Measurements from ENCODE around the gene DMRTA1. TPM values are rescaled to one million over a fixed set of nuclear protein-coding genes. Genes with fewer than 3 reads are reported as not detected.
"Not testable (repeated sequence)": the region's sequence is repeated elsewhere in the genome, so short reads cannot be mapped to it uniquely, and the experiment has no call there.

The DMRTA1 gene
- polyA plus RNA-seq, 1 donor (not counting 4 experiments of a cell fraction or from before 2014, with no cell fraction given): 1.9 TPM

- Histone ChIP-seq H3K4me2 (ENCODE audit: control insufficient read depth, extremely low read depth, insufficient read depth, low read depth, low read length) (no peak overlapping the region), H3K4me3 (ENCODE audit: control insufficient read depth in 2 of 3, extremely low read depth in 1 of 3, insufficient read depth in 2 of 3, low read depth in 1 of 3, low read length in 3 of 3) (no peak overlapping the region), H3K27me3 (ENCODE audit: control insufficient read depth, extremely low read depth, insufficient read depth, low read length) (no peaks in the 10 kb centered on the region), H3K36me3 (ENCODE audit: control insufficient read depth in 2 of 2, extremely low read depth in 1 of 2, insufficient read depth in 2 of 2, low read length in 2 of 2) (no peaks in the 10 kb centered on the region), H3K9me3 (ENCODE audit: control insufficient read depth, low read depth, low read length) (no peaks in the 10 kb centered on the region), H2AFZ (ENCODE audit: control insufficient read depth, low read length) (no peak overlapping the region), H3K27ac (ENCODE audit: control insufficient read depth, insufficient read depth, low read length) (no peak overlapping the region), H4K20me1 (ENCODE audit: control insufficient read depth, extremely low read depth, insufficient read depth, low read length) (no peaks in the 10 kb centered on the region), H3K9ac (ENCODE audit: control insufficient read depth, extremely low read depth, insufficient read depth, low read length) (no peak overlapping the region), H3K9me1 (ENCODE audit: control insufficient read depth, extremely low read depth, insufficient read depth, low read length) (no peaks in the 10 kb centered on the region), H3K79me2 (ENCODE audit: control insufficient read depth, insufficient read depth, low read length) (no peaks in the 10 kb centered on the region), H3K4me1 (ENCODE audit: control insufficient read depth, extremely low read depth, insufficient read depth, low read length) (no peaks in the 10 kb centered on the region)
- dilution Hi-C loops (cut with MboI; ENCODE audit: extremely low pct_ligation_motif_present, low sequenced_read_pairs): no loop called here
- DNase-seq (ENCODE audit: low read depth, low spot score) (no peak), FAIRE-seq (no peak)
- TF ChIP-seq EZH2 (IDR thresholded peaks at IDR 0.05; ENCODE audit: low read length) (no peak), CTCF (optimal IDR thresholded peaks at IDR 0.05 in 1 of 3, IDR thresholded peaks at IDR 0.05 in 1 of 3, conservative IDR thresholded peaks at IDR 0.05 in 1 of 3; ENCODE audit: extremely low read depth in 1 of 3, insufficient read depth in 2 of 3, low read length in 3 of 3) (no peak)
These were observed 34.9 kb downstream of the DMRTA1 start for GRCh38 chr9:22481566-22481965.

- TF ChIP-seq CTCF (optimal IDR thresholded peaks at IDR 0.05 in 1 of 3, IDR thresholded peaks at IDR 0.05 in 1 of 3, conservative IDR thresholded peaks at IDR 0.05 in 1 of 3; ENCODE audit: extremely low read depth in 1 of 3, insufficient read depth in 2 of 3, low read length in 3 of 3) (no peak), EZH2 (IDR thresholded peaks at IDR 0.05; ENCODE audit: low read length) (no peak)
- Histone ChIP-seq H3K4me1 (ENCODE audit: control insufficient read depth, extremely low read depth, insufficient read depth, low read length) (no peaks in the 10 kb centered on the region), H3K27ac (ENCODE audit: control insufficient read depth, insufficient read depth, low read length) (no peak overlapping the region), H3K79me2 (ENCODE audit: control insufficient read depth, insufficient read depth, low read length) (no peaks in the 10 kb centered on the region), H3K36me3 (ENCODE audit: control insufficient read depth in 2 of 2, extremely low read depth in 1 of 2, insufficient read depth in 2 of 2, low read length in 2 of 2) (no peaks in the 10 kb centered on the region), H3K4me2 (ENCODE audit: control insufficient read depth, extremely low read depth, insufficient read depth, low read depth, low read length) (no peak overlapping the region), H3K9me1 (ENCODE audit: control insufficient read depth, extremely low read depth, insufficient read depth, low read length) (no peaks in the 10 kb centered on the region), H2AFZ (ENCODE audit: control insufficient read depth, low read length) (no peak overlapping the region), H3K27me3 (ENCODE audit: control insufficient read depth, extremely low read depth, insufficient read depth, low read length) (no peaks in the 10 kb centered on the region), H3K9me3 (ENCODE audit: control insufficient read depth, low read depth, low read length) (no peaks in the 10 kb centered on the region), H3K4me3 (ENCODE audit: control insufficient read depth in 2 of 3, extremely low read depth in 1 of 3, insufficient read depth in 2 of 3, low read depth in 1 of 3, low read length in 3 of 3) (no peak overlapping the region), H4K20me1 (ENCODE audit: control insufficient read depth, extremely low read depth, insufficient read depth, low read length) (no peaks in the 10 kb centered on the region), H3K9ac (ENCODE audit: control insufficient read depth, extremely low read depth, insufficient read depth, low read length) (no peak overlapping the region)
- DNase-seq (ENCODE audit: low read depth, low spot score) (no peak), FAIRE-seq (no peak)
- dilution Hi-C loops (cut with MboI; ENCODE audit: extremely low pct_ligation_motif_present, low sequenced_read_pairs): no loop called here
These were observed 37.0 kb downstream of the DMRTA1 start for GRCh38 chr9:22483528-22484070.

- H3K9me1 ChIP-seq (ENCODE audit: control insufficient read depth, extremely low read depth, insufficient read depth, low read length); H3K9ac ChIP-seq (ENCODE audit: control insufficient read depth, extremely low read depth, insufficient read depth, low read length); H3K79me2 ChIP-seq (ENCODE audit: control insufficient read depth, insufficient read depth, low read length); H2AFZ ChIP-seq (ENCODE audit: control insufficient read depth, low read length); H3K4me2 ChIP-seq (ENCODE audit: control insufficient read depth, extremely low read depth, insufficient read depth, low read depth, low read length); FAIRE-seq; H3K4me1 ChIP-seq (ENCODE audit: control insufficient read depth, extremely low read depth, insufficient read depth, low read length); H3K9me3 ChIP-seq (ENCODE audit: control insufficient read depth, low read depth, low read length); H3K27me3 ChIP-seq (ENCODE audit: control insufficient read depth, extremely low read depth, insufficient read depth, low read length); H3K4me3 ChIP-seq (ENCODE audit: control insufficient read depth in 2 of 3, extremely low read depth in 1 of 3, insufficient read depth in 2 of 3, low read depth in 1 of 3, low read length in 3 of 3); H3K27ac ChIP-seq (ENCODE audit: control insufficient read depth, insufficient read depth, low read length); H3K36me3 ChIP-seq (ENCODE audit: control insufficient read depth in 2 of 2, extremely low read depth in 1 of 2, insufficient read depth in 2 of 2, low read length in 2 of 2); dilution Hi-C loops (cut with MboI; ENCODE audit: extremely low pct_ligation_motif_present, low sequenced_read_pairs); H4K20me1 ChIP-seq (ENCODE audit: control insufficient read depth, extremely low read depth, insufficient read depth, low read length); DNase-seq (ENCODE audit: low read depth, low spot score): not testable (repeated sequence)
These were observed 49.6 kb downstream of the DMRTA1 start for GRCh38 chr9:22496197-22496596.
